A673 (cell line): ENCODE measurements around the gene HGFAC. TPM values are rescaled to one million over a fixed set of nuclear protein-coding genes. Genes with fewer than 3 reads are reported as not detected.

Experiments used
- BruUV-seq: library from RNA; stranded (reverse); fragments of 400-500 nt; replicated peaks from 2 replicates; lab custom pipeline; 2021; lab: Mats Ljungman, UMichigan
- CTCF ChIA-PET: fragments of 300-600 bp; sonication (Branson Sonifier 250); formaldehyde crosslinking; loops from one replicate; lab custom pipeline; 2022; ENCODE audit warnings: antibody characterized with exemption; lab: Charles Lee
- POLR2A ChIA-PET: fragments of 300-600 bp; sonication (Branson Sonifier 250); formaldehyde crosslinking; loops from one replicate; lab custom pipeline; 2022; ENCODE audit warnings: antibody characterized with exemption; ENCODE audit not compliant: low non-redundant PET; lab: Charles Lee
- DNase-seq: peaks from one replicate; pipeline ENCODE4 v3.0.0-alpha.2; 2015; ENCODE audit warnings: low spot score
- H3K27ac ChIP-seq: fragments of 200-600 bp; sonication (generic); 2 replicates; pipeline ENCODE4 v1.5.1; 2016; ENCODE audit warnings: mixed run types, low read depth, mild to moderate bottlenecking, mixed read lengths, antibody characterized with exemption, low read length; ENCODE audit not compliant: poor library complexity, severe bottlenecking
- H3K27me3 ChIP-seq: fragments of 200-600 bp; sonication (generic); replicated peaks from 2 replicates; pipeline ENCODE4 v1.6.1; 2017; ENCODE audit warnings: mixed run types, low read depth, mild to moderate bottlenecking, mixed read lengths, antibody characterized with exemption, low read length; ENCODE audit not compliant: insufficient read depth, poor library complexity
- H3K36me3 ChIP-seq: fragments of 200-600 bp; sonication (generic); 2 replicates; pipeline ENCODE4 v1.6.1; 2016; ENCODE audit warnings: mixed run types, mild to moderate bottlenecking, mixed read lengths, antibody characterized with exemption, low read length; ENCODE audit not compliant: insufficient read depth, poor library complexity, severe bottlenecking
- H3K4me1 ChIP-seq: fragments of 200-600 bp; sonication (generic); 2 replicates; pipeline ENCODE4 v1.6.1; 2017; ENCODE audit warnings: mixed run types, mild to moderate bottlenecking, mixed read lengths, antibody characterized with exemption, low read length; ENCODE audit not compliant: insufficient read depth, poor library complexity, severe bottlenecking
- H3K4me3 ChIP-seq: fragments of 200-600 bp; sonication (generic); 2 replicates; pipeline ENCODE4 v1.5.1; 2016; ENCODE audit warnings: low read depth, mixed run types, mild to moderate bottlenecking, mixed read lengths, low read length; ENCODE audit not compliant: poor library complexity, severe bottlenecking
- H3K9me3 ChIP-seq: fragments of 200-600 bp; sonication (generic); 2 replicates; pipeline ENCODE4 v1.6.1; 2016; ENCODE audit warnings: mixed run types, low read depth, mild to moderate bottlenecking, mixed read lengths, antibody characterized with exemption, low read length; ENCODE audit not compliant: poor library complexity, severe bottlenecking
- EZH2 ChIP-seq: fragments of 200-600 bp; sonication (generic); IDR thresholded peaks from 2 replicates; pipeline ENCODE4 v1.6.1; 2017; ENCODE audit warnings: borderline replicate concordance, low read depth, mild to moderate bottlenecking, mixed read lengths, antibody characterized with exemption, low read length; ENCODE audit not compliant: poor library complexity, severe bottlenecking
- intact Hi-C: fragments of 100-400 bp; cut with micrococcal nuclease; formaldehyde crosslinking; loops from one replicate; pipeline ENCODE4 v1.10.0; 2022; ENCODE audit not compliant: unreplicated experiment
- total RNA-seq: library from RNA; stranded (reverse); gene quantifications from 2 replicates; pipeline ENCODE4 v1.2.3, GENCODE V29; 2021
- TF ChIP-seq, protein P1 (sequence below): fragments of 300-800, 200-600 bp; sonication (generic); conservative IDR thresholded peaks from 2 replicates; pipeline ENCODE4 v1.5.1; 2017; ENCODE audit warnings: low read depth, mild to moderate bottlenecking, antibody characterized with exemption, low read length, moderate library complexity, mixed read lengths

HGFAC gene
- total RNA-seq, 1 experiment from 2014 or later: 4.8 TPM

DNA sequence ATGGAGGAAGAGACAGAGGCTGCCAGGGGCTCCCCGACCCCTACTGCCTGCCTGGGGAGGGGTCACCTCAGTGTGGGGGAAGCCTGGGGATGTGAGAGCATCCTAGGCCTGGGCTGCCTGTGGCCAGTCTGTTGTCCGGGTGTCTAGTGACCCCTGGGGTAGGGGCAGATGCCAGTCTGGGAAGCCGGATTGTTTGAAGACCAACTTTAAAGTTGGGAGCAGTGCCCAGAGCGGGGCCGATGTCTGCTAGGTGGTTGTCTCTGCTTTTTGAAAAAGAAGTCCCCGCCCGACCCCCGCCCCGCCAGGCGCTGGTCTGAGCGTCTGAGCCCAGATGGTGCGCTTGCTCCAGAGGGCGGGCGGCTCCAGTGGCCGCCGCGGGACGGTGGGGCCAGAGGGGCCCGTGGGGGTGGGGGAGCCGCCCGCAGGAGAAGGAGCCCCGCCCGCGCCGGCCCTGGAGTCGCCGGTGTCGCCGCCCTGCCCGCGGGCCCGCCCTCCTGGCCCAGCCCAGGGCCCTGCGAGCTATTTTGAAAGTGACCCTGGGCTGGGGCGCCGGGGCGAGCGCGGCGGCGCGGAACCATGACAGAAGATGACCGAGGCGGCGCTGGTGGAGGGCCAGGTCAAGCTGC lies 21.1 kb downstream of the HGFAC start, which contains the start of gene DOK7:
Gene DOK7 (plus strand): TSS at position 517 of the 626 bp plus-strand sequence. CDS start 70 bp downstream, at position 587.
- POLR2A ChIA-PET: no interaction called here

DNA sequence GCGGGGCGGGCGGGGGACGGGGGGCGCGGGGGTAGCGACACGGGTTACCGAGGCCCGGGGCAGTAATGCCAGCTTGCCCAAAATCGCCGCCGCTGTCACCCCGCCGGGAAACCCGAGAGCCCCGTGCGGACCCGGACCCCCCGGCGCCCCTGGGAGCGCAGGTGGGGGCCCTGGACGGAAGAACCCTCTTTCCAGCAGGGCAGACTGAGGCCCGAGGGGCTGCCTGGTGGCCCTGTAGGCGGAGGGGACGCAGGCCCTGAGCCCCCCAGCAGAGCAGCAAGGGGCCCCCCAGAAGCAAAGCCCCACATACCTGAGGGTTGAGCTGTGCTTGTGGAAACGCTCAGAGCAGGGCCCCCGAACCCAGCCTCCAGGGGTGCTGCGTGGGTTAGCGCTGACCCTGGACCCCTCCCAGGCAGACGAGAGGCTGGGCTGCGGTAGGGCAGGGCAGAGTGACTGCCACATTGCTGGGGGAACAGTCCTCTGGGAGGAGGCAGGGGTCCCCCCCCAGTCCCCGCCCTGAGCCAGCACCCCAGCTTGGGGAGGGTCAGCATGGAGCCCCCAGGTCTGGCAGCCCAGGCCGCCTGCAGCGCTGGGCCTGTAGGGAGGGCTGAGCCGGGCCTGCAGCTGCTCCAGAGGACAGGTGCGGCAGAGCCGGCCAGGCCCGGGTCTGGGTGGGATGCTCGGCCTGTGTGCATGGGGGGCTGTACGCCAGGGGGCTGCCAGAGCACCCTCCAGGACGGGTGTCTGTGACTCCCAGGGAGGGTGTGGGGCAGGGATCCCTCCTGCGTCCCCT lies 22.0 kb downstream of the HGFAC start:
- Histone ChIP-seq H3K27me3 (no peaks in the 10 kb centered on the region), H3K36me3 (no peaks in the 10 kb centered on the region), H3K4me1 (no peaks in the 10 kb centered on the region), H3K4me3 (no peak overlapping the region), H3K9me3 (no peaks in the 10 kb centered on the region), H3K27ac (no peak overlapping the region)
- intact Hi-C loops: no loop called here
- no peak for DNase-seq
- ChIA-PET POLR2A (no interaction called here), CTCF (no interaction called here)
- BruUV-seq: no TSS peak
- TF ChIP-seq, protein P1, sequence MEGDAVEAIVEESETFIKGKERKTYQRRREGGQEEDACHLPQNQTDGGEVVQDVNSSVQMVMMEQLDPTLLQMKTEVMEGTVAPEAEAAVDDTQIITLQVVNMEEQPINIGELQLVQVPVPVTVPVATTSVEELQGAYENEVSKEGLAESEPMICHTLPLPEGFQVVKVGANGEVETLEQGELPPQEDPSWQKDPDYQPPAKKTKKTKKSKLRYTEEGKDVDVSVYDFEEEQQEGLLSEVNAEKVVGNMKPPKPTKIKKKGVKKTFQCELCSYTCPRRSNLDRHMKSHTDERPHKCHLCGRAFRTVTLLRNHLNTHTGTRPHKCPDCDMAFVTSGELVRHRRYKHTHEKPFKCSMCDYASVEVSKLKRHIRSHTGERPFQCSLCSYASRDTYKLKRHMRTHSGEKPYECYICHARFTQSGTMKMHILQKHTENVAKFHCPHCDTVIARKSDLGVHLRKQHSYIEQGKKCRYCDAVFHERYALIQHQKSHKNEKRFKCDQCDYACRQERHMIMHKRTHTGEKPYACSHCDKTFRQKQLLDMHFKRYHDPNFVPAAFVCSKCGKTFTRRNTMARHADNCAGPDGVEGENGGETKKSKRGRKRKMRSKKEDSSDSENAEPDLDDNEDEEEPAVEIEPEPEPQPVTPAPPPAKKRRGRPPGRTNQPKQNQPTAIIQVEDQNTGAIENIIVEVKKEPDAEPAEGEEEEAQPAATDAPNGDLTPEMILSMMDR: no peak
- TF ChIP-seq EZH2: no peak

More for the DNA sequence above, 21.1 kb downstream of the HGFAC start, which contains the start of gene DOK7:
- H3K4me1 ChIP-seq: no peaks in the 10 kb centered on the region
- no peaks in the 10 kb centered on the region for H3K27me3 ChIP-seq
- TF ChIP-seq, protein P1: no peak
- no peak for TF ChIP-seq EZH2
- CTCF ChIA-PET: no interaction called here
- no peak within 1 kb of the TSS for H3K27ac ChIP-seq
- BruUV-seq: no TSS peak
- H3K9me3 ChIP-seq: no peaks in the 10 kb centered on the region
- no peak for DNase-seq
- intact Hi-C loops: no loop called here
- no peak within 1 kb of the TSS for H3K4me3 ChIP-seq
- no peaks in the 10 kb centered on the region for H3K36me3 ChIP-seq

- POLR2A ChIA-PET: no interaction called here
Observed at GRCh38 chr4:3464349-3464905, 22.7 kb downstream of the HGFAC start.

More at GRCh38 chr4:3464349-3464905, 22.7 kb downstream of the HGFAC start:
- Histone ChIP-seq H3K27ac (no peak overlapping the region), H3K9me3 (no peaks in the 10 kb centered on the region), H3K36me3 (no peaks in the 10 kb centered on the region), H3K4me3 (no peak overlapping the region), H3K27me3 (no peaks in the 10 kb centered on the region), H3K4me1 (no peaks in the 10 kb centered on the region)
- CTCF ChIA-PET: no interaction called here
- BruUV-seq: no TSS peak
- no peak for DNase-seq
- intact Hi-C loops: no loop called here
- TF ChIP-seq EZH2: no peak
- TF ChIP-seq, protein P1: no peak
